Measurements from ENCODE around the gene FBN3.
A peak's percentile ranks its signal among the peaks of the same experiment; 100 is the strongest.

The FBN3 gene

GRCh38 chr19:8087876-8088275 is 61.5 kb downstream of the FBN3 start:
- no peak for DNase-seq

- no peak for DNase-seq
Observed at GRCh38 chr19:8086849-8087248, 62.5 kb downstream of the FBN3 start.

- DNase-seq: no peak
Observed at GRCh38 chr19:8085598-8086408, 63.6 kb downstream of the FBN3 start.

DNA sequence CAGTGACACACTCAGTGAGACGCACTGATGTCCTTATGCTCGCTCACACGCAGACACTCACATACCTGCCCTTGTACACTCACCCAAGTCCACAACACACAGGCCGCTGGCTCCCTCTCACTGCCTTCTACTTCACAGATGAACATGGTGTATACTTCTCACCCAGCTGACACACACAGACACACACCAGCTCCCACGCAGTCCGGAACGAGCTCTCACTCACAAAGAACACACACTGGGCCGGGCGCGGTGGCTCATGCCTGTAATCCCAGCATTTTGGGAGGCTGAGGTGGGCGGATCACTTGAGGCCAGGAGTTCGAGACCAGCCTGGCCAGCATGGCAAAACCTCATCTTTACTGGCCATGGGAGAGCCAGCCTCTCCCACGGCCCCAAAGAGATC is 65.2 kb downstream of the FBN3 start:
- no peak for DNase-seq

GRCh38 chr19:8083141-8083540 is 66.3 kb downstream of the FBN3 start:
- no peak for DNase-seq

GRCh38 chr19:8081569-8082550 is 67.5 kb downstream of the FBN3 start:
- no peak for DNase-seq

DNA sequence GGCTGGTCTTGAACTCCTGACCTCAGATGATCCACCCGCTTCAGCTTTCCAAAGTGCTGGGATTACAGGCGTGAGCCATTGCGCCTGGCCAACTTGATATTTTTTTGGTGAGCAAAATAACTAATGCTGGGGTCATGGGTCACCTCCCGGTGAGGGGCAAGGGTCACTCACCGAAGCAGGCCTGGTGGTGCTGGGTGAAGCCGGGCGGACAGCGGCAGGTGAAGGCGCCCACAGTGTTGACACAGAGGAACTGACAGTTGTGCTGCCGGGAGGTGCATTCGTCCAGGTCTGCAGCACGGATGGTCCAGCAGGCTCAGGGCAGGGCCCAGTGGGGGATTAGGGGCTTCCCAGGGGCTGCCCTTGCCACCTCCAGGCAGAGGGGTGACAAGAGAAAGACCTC is 68.6 kb downstream of the FBN3 start:
- DNase-seq: no peak

- no peak for DNase-seq
Observed at GRCh38 chr19:8079988-8080387, 69.4 kb downstream of the FBN3 start.

GRCh38 chr19:8075158-8076074 is 74.0 kb downstream of the FBN3 start:
- no peak for DNase-seq

DNA sequence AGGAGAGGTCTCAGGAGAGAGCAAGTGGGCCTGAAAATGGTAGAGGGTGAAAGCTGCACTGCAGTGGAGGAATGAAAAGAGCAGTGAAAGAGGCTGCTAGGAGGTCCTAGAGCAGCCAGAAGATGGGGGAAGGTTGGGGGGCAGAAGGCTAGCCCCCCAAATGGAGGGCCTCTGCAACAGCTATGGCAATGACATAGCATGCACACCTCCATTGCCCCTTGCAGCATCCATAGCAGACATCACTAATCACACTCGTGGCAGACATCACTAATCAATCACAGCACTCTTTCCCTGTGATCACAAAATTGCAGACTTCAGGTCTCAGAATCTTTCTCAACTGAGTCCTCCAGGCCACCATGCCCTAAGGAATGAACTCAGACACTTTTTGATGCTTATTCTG is 74.9 kb downstream of the FBN3 start:
- no peak for DNase-seq

DNA sequence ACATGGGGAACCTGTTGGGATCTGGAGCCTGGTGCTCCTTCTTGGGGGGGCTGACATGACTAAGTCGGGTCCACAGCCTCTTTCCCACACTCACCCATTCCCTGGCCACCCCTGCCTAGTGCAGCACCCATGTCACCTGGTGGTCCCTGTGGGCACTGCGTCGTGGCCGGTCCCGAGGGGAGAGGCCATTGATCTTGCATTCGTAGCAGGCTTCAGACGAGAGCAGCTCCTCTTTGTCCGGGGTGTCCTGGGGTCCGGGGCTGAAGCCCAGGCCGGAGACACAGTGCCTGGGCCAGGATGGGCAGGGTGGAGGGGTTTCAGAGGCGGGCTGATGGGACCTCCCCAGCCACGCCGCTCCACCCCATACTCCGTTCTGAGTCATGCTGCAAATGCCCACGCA is 77.5 kb downstream of the FBN3 start:
- DNase-seq: no peak

- no peak for DNase-seq
Observed at GRCh38 chr19:8069096-8069973, 80.1 kb downstream of the FBN3 start.

- no peak for DNase-seq
Observed at GRCh38 chr19:8065875-8066261, 83.5 kb downstream of the FBN3 start.

GRCh38 chr19:8064911-8065874 is 84.2 kb downstream of the FBN3 start:
- no peak for DNase-seq

- no peak for DNase-seq
Observed at GRCh38 chr19:8057545-8058270, 91.7 kb downstream of the FBN3 start.

GRCh38 chr19:8056533-8056932 is 92.9 kb downstream of the FBN3 start:
- DNase-seq: no peak

DNA sequence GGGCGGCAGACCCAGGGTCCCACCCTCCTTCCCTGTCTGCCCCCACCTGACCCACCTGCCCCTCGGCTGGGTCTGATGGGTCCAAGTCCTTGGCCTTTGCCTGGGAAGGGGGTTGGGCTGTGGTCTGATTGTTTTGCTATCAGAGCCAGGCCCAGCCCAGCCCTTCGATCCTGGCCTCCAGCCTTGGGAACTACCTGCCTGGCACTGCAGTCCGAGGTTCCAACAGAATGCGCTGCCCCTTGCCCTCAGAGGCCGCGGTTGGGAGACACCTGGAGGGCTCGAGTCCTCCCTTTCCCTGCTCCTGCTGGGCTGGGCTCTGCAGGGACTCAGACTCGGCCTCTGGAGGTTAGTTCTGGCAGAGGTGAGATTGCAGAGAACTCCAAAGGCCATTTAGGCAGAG is 95.2 kb downstream of the FBN3 start:
- no peak for DNase-seq

DNA sequence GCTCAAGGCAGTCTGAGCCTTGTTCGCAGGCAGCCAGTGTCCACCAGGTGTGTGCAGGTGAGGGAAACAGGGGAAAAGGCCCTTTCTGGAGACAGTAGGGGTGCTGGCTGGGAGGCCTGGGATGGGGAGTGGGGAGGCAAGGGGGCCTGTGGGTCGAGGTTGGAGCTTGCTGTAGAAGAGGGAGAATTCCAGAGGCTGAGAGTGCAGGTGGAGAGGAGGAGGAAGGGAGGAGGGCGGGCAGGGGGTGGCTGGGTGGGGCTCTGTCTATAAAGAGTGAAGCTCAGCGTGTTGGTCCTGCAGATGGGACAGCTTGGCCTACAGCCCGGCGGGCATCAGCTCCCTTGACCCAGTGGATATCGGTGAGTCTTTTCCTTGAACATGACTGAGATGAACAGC is 96.9 kb downstream of the FBN3 start, which contains the start of gene CCL25:
TSS of gene CCL25 (plus strand) at position 297 of the 396 bp plus-strand sequence. CDS start 290 bp downstream, outside the sequence.
- DNase-seq: no peak

DNA sequence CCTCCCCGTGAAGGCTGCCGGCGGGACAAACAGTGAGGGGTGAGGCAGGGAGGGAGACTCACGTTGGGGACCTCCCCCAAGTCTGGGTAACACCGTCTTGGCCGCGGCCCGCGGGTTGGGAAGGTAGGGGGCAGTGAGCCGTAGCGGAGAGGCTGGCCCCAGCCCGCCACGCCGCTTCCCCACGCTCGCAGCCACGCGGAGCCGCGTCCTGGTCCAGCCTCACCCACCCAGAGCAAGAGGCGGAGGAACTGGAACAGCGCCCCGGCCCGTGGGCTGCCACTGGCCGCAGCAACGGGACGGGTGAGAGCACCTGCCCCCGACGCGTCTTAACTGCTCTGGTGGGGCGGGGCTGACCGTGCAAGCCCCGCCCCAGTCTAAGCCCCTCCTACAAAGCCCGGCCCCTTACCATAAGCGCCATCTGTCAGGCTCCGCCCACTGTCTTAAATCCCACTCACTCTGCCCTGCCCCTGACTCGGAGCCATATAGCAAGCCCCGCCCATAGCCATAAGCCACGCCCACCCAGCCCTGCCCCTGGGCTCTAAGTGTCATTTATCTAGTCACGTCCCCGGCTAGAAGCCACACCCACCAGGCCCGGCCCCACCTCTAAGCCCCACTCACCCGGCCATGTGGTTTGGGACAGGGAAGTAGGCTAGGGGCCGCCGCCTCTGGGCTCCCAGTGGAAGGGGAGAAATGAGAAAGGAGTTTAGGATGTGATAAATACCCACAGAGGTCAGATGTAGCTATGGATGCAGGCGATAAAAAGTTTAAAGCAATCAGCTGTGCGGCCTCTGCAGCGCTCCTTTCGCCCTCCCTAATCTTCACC is 98.9 kb downstream of the FBN3 start:
- peak; percentile 83 for DNase-seq

Data from NCI-H526 treated with DMSO at 0.1 percent for 48 hours (cell line).